Left ventricle myocardium inferior (tissue), 1 donor: ENCODE results near the gene NUDT5. TPM values are rescaled to one million over a fixed set of nuclear protein-coding genes. Genes with fewer than 3 reads are reported as not detected.

ENCODE experiments used
- DNase-seq: peaks from one replicate; pipeline ENCODE4 v3.0.0-alpha.2; 2020
- H3K27ac ChIP-seq: fragments of 200-600 bp; replicated peaks from 2 replicates; pipeline ENCODE4 v1.8.0; 2021
- H3K27me3 ChIP-seq: fragments of 200-600 bp; 2 replicates; pipeline ENCODE4 v1.8.0; 2021; ENCODE audit warnings: low read depth
- H3K36me3 ChIP-seq: fragments of 200-600 bp; 2 replicates; pipeline ENCODE4 v1.8.0; 2021
- H3K4me1 ChIP-seq: fragments of 200-600 bp; 2 replicates; pipeline ENCODE4 v1.8.0; 2021
- H3K4me3 ChIP-seq: fragments of 200-600 bp; 2 replicates; pipeline ENCODE4 v1.8.0; 2021; ENCODE audit warnings: mild to moderate bottlenecking, moderate library complexity
- H3K9me3 ChIP-seq: fragments of 200-600 bp; replicated peaks from 2 replicates; pipeline ENCODE4 v1.8.0; 2021
- intact Hi-C: fragments of 100-400 bp; cut with micrococcal nuclease; formaldehyde crosslinking; loops from one replicate; pipeline ENCODE4 v1.11.0; 2022
- microRNA-seq: library from miRNA; unstranded; fragments of <30 nt; microRNA quantifications from one replicate; pipeline ENCODE4 v1.2.0, GENCODE V29; 2020
- total RNA-seq: library from RNA; stranded (reverse); fragmentation: NEBNext Ultra II Directional; extraction: Animal tissue kit (Norgen Biotek cat#: 25700); gene quantifications from one replicate; pipeline ENCODE4 v1.2.1, GENCODE V29; 2021
- TF ChIP-seq, protein P1 (sequence below): fragments of 200-600 bp; IDR thresholded peaks from 2 replicates; pipeline ENCODE4 v1.8.0; 2021; ENCODE audit warnings: antibody characterized with exemption, mild to moderate bottlenecking, borderline replicate concordance
- donor health status: DM: no; HTN: yes; CAD: no; lungs with severe emphysema.

Gene NUDT5
- total RNA-seq, 1 donor from 2014 or later, result 8.6 TPM

DNA sequence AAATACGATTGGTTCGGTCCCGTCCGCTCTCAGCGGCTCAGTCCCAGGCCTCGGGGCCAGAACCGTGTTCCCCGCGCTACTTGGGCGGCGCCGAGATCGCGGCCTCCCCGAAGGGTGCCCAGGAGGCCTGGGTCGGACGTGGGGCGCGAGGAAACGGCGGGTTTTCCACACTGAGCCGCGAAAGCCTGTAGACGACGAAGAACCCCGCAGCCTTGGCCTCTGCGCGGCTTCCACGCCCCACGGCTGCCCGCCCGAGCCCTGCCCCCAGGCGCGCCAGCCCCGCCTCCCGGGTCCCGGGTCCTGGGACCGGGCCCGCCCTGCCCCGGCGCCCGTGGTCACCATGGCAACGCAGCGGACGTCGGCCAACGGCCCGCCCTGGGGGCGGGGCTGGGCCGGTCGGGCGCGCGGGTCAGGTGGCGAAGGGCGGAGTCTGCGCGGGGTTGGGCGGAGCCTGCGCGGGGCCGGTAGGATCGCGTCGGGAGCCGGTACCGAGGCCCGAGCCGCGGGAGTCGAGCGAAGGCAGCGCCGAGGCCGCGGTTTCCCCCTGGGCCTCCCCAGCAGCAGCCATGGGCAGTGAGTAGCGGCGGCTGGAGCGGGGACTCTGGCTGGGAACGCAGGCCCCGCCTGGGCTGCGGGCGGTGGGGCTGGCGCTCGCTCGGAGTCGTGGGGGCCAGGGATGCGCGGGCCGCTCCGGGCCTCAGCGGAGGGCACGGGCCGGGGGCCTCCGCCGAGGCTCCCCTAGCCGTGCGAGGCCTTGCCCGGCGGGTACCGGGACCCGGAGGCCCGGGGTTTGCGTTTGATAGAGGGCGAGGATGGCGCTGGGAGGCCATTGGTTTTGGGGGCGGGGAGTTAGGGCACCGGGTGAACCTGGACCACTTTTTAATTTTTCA, 66.2 kb downstream of the NUDT5 start, which contains the start of gene SEC61A2:
SEC61A2 (plus strand) TSS at position 456 of the 890 bp plus-strand sequence; CDS start at position 567, 111 bp downstream.
- intact Hi-C loops, result no loop called here

DNA sequence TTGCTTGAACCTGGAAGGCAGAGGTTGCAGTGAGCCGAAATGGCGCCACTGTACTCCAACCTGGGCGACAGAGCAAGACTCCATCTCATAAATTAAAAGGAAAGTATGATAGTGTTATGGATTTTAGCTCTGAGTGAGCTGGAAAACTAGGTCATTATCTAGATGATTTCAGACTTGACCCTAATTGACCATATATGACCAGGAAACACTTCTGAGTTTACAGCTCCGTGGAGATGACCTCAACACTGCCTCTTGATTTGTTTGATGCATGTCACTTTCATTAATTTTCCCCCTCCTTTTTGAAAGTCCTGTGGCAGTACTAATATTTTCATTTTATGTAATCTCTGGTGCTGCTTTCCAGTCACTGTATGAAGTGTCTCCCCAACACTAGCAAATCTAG, 74.0 kb downstream of the NUDT5 start:
- no peak overlapping the region for H3K4me3 ChIP-seq
- H3K4me1 ChIP-seq, result no peaks in the 10 kb centered on the region
- H3K36me3 ChIP-seq, result peaks cover 42% of the 10 kb centered on the region
- DNase-seq, result no peak
- TF ChIP-seq, protein P1, sequence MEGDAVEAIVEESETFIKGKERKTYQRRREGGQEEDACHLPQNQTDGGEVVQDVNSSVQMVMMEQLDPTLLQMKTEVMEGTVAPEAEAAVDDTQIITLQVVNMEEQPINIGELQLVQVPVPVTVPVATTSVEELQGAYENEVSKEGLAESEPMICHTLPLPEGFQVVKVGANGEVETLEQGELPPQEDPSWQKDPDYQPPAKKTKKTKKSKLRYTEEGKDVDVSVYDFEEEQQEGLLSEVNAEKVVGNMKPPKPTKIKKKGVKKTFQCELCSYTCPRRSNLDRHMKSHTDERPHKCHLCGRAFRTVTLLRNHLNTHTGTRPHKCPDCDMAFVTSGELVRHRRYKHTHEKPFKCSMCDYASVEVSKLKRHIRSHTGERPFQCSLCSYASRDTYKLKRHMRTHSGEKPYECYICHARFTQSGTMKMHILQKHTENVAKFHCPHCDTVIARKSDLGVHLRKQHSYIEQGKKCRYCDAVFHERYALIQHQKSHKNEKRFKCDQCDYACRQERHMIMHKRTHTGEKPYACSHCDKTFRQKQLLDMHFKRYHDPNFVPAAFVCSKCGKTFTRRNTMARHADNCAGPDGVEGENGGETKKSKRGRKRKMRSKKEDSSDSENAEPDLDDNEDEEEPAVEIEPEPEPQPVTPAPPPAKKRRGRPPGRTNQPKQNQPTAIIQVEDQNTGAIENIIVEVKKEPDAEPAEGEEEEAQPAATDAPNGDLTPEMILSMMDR, result no peak
- intact Hi-C loops, result no loop called here
- H3K27me3 ChIP-seq, result no peaks in the 10 kb centered on the region
- H3K27ac ChIP-seq, result no peak overlapping the region
- H3K9me3 ChIP-seq, result no peaks in the 10 kb centered on the region

More for the DNA sequence above, 66.2 kb downstream of the NUDT5 start, which contains the start of gene SEC61A2:
- Histone ChIP-seq H3K27ac (peak within 1 kb of the TSS; percentile 95), H3K36me3 (peaks cover 4% of the 10 kb centered on the region), H3K4me1 (peaks cover 15% of the 10 kb centered on the region), H3K9me3 (no peaks in the 10 kb centered on the region), H3K4me3 (peak within 1 kb of the TSS; percentile 95), H3K27me3 (no peaks in the 10 kb centered on the region)
- DNase-seq, result peak; percentile 96
- TF ChIP-seq, protein P1, result no peak

Small RNA genes lying within 50 kb of the gene (microRNA-seq; reads per million reads assigned to microRNA genes)
- not detected for gene MIR548AK

Other genes starting within 250 kb of the NUDT5 start
- 17.3 TPM for gene UPF2, start 153.1 kb downstream of the NUDT5 start, total RNA-seq
- 31.7 TPM for gene DHTKD1, start 126.9 kb downstream of the NUDT5 start, total RNA-seq
- 11.9 TPM for gene SEC61A2, start 66.2 kb downstream of the NUDT5 start, total RNA-seq
- gene CDC123, start 297 bp upstream of the NUDT5 start, total RNA-seq, result 41.8 TPM
- gene CAMK1D, start 153.7 kb upstream of the NUDT5 start, total RNA-seq, result 2.5 TPM